Uterus (tissue), 4 donors: ENCODE measurements around the gene VSTM4. TPM values are rescaled to one million over a fixed set of nuclear protein-coding genes. Genes with fewer than 3 reads are reported as not detected.

Experiments
- DNase-seq, 2 donors: peaks; one replicate each; pipeline ENCODE4 v3.0.0-alpha.2; 2019 to 2020
- H3K27ac ChIP-seq, 2 donors: fragments of 200-600 bp; sonication (generic); 1 replicate in 1 of 2; 2 replicates in 1 of 2; pipeline ENCODE4 v1.5.1; 2016 to 2018
- H3K27me3 ChIP-seq, 2 donors: fragments of 200-600 bp; sonication (generic); one replicate each; pipeline ENCODE4 v1.5.1; 2018 to 2019; ENCODE audit warnings: control low read depth in 1 of 2
- H3K36me3 ChIP-seq, 2 donors: fragments of 200-600 bp; sonication (generic); one replicate each; pipeline ENCODE4 v1.5.1; 2019; ENCODE audit warnings: control low read depth in 1 of 2
- H3K4me1 ChIP-seq, 2 donors: fragments of 200-600 bp; sonication (generic); one replicate each; pipeline ENCODE4 v1.5.1; 2018 to 2019; ENCODE audit warnings: control low read depth in 1 of 2
- H3K4me3 ChIP-seq, 2 donors: fragments of 200-600 bp; sonication (generic); 1 replicate in 1 of 2; 2 replicates in 1 of 2; pipeline ENCODE4 v1.5.1; 2018 to 2019; ENCODE audit warnings: mild to moderate bottlenecking in 1 of 2
- H3K9me3 ChIP-seq, 2 donors: fragments of 200-600 bp; sonication (generic); one replicate each; pipeline ENCODE4 v1.5.1; 2019; ENCODE audit warnings: control low read depth in 1 of 2
- CTCF ChIP-seq, 4 experiments: fragments of 200-600 bp in 2 of 4; fragments of 450-650 bp in 2 of 4; sonication (generic) in 2 of 4; IDR thresholded peaks; one replicate each; pipeline ENCODE4 v1.5.1; 2016 to 2019; ENCODE audit warnings: antibody characterized with exemption in 4 of 4, mild to moderate bottlenecking in 2 of 4, moderate library complexity in 1 of 4
- POLR2A ChIP-seq, 2 donors: fragments of 450-650 bp; IDR thresholded peaks; one replicate each; pipeline ENCODE4 v1.6.1; 2016; ENCODE audit warnings: antibody characterized with exemption in 2 of 2, mild to moderate bottlenecking in 1 of 2, moderate library complexity in 1 of 2
- intact Hi-C: fragments of 100-400 bp; cut with DNase I; formaldehyde crosslinking; loops from one replicate; pipeline ENCODE4 v1.15.1; 2023; ENCODE audit warnings: low total_unique reads
- total RNA-seq, 4 donors: library from RNA; depleted of rRNA in 3 of 4; stranded (reverse); fragments of >200 nt in 3 of 4; gene quantifications; one replicate each; pipeline versions ENCODE4 v1.1.0 to v1.2.4, GENCODE V29; 2014 to 2023
- donor health status: DM: yes; HTN: yes; CAD: no.

Gene VSTM4
- total RNA-seq, 4 donors from 2014 or later, result 10.3 to 46.6 (median 19.3) TPM

- no peaks in the 10 kb centered on the region for H3K9me3 ChIP-seq
- H3K4me1 ChIP-seq, result no peaks in the 10 kb centered on the region
- no peak for DNase-seq
- H3K27ac ChIP-seq, result no peak overlapping the region
- intact Hi-C loops, result no loop called here
- H3K4me3 ChIP-seq, result no peak overlapping the region
- no peaks in the 10 kb centered on the region for H3K27me3 ChIP-seq
- no peak for TF ChIP-seq POLR2A (IDR thresholded peaks at IDR 0.05)
- TF ChIP-seq CTCF (IDR thresholded peaks at IDR 0.05), result no peak
- no peaks in the 10 kb centered on the region for H3K36me3 ChIP-seq
These were observed 104.5 kb downstream of the VSTM4 start for GRCh38 chr10:49010865-49011264.

- intact Hi-C loops, result no loop called here
These were observed 105.0 kb downstream of the VSTM4 start for GRCh38 chr10:49010295-49010694.

DNA sequence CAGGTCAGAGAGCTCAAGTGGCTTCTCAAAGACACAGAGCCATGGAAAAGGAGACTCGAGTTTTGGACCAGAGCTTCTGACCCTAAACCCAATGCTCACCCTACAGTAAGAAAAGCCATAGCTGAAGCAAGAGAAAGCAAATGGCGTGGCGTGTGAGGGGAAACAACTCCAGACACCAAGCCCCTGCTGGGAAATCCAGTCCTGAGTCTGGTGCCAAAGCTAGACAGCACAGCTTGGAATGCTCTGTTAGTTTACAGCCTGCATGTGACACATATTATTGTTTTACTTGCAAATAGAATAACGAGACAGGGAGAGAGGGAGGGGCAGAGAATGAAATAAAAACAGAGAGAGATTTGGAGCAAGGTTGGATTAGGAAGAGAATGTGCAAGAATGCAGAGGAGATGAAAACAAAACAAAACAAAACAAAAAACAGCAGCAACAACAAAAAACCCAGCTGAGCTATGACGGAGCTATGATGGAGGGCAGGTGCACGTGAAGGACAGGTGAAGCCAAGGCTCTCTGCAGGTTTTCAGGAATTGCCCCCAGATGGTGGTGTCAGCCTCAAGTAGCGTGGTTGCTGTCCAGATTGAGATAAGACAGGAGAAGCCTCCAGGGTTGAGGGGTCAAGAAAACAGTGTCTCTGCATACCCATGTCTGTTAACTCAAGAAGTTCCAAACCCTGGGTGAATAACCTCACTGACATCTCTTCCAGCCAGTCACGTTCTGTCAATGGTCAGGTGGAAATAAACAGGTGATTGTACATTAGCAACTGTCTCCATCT lies 105.9 kb downstream of the VSTM4 start:
- H3K27ac ChIP-seq, result peak overlapping the region in 1 of 2 donors; percentile 40

More at GRCh38 chr10:49010295-49010694, 105.0 kb downstream of the VSTM4 start:
- Histone ChIP-seq H3K4me3 (no peak overlapping the region), H3K36me3 (no peaks in the 10 kb centered on the region), H3K27me3 (no peaks in the 10 kb centered on the region), H3K9me3 (no peaks in the 10 kb centered on the region), H3K27ac (no peak overlapping the region), H3K4me1 (no peaks in the 10 kb centered on the region)
- no peak for TF ChIP-seq CTCF (IDR thresholded peaks at IDR 0.05)
- no peak for DNase-seq

GRCh38 chr10:49008505-49009198 lies 106.7 kb downstream of the VSTM4 start:
- peak overlapping the region in 1 of 2 donors; percentile 40 for H3K27ac ChIP-seq
- no peaks in the 10 kb centered on the region for H3K27me3 ChIP-seq
- intact Hi-C loops, result no loop called here
- no peaks in the 10 kb centered on the region for H3K4me1 ChIP-seq
- TF ChIP-seq CTCF (IDR thresholded peaks at IDR 0.05), result no peak
- no peak for TF ChIP-seq POLR2A (IDR thresholded peaks at IDR 0.05)
- no peak overlapping the region for H3K4me3 ChIP-seq
- no peaks in the 10 kb centered on the region for H3K9me3 ChIP-seq
- no peaks in the 10 kb centered on the region for H3K36me3 ChIP-seq
- no peak for DNase-seq

More for the DNA sequence above, 105.9 kb downstream of the VSTM4 start:
- Histone ChIP-seq H3K4me1 (no peaks in the 10 kb centered on the region), H3K4me3 (no peak overlapping the region), H3K27me3 (no peaks in the 10 kb centered on the region), H3K9me3 (no peaks in the 10 kb centered on the region), H3K36me3 (no peaks in the 10 kb centered on the region)
- TF ChIP-seq CTCF (IDR thresholded peaks at IDR 0.05) (no peak), POLR2A (IDR thresholded peaks at IDR 0.05) (no peak)
- DNase-seq, result no peak
- intact Hi-C loops, result no loop called here

GRCh38 chr10:49008091-49008490 lies 107.2 kb downstream of the VSTM4 start:
- no peaks in the 10 kb centered on the region for H3K36me3 ChIP-seq
- intact Hi-C loops, result no loop called here
- no peak for DNase-seq
- H3K27me3 ChIP-seq, result no peaks in the 10 kb centered on the region
- no peak overlapping the region for H3K4me3 ChIP-seq
- TF ChIP-seq CTCF (IDR thresholded peaks at IDR 0.05) (no peak), POLR2A (IDR thresholded peaks at IDR 0.05) (no peak)
- no peaks in the 10 kb centered on the region for H3K4me1 ChIP-seq
- no peak overlapping the region for H3K27ac ChIP-seq
- H3K9me3 ChIP-seq, result no peaks in the 10 kb centered on the region
